ENCODE results near the gene NLRP1.

NLRP1 gene

DNA sequence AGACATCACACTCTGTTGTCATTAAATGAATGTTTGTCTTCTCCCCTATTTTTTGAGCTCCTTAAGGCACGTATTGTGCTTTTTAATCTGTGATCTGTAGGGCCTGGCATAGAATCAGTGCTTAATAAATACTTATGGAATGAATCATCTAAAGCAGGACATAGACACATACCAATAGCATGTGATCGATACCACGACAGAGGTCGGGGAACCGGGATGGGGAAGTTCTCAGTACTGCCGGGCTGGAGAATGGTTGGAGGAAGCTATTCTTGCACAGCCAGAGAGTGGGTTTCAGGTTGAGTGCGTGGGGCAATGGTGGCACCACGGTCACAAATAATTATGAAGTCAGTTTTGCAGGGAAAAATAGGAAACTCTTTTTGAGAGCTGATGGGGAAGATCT lies 26.8 kb downstream of the NLRP1 start:
- DNase-seq (ENCODE audit: low spot score) = no peak

DNA sequence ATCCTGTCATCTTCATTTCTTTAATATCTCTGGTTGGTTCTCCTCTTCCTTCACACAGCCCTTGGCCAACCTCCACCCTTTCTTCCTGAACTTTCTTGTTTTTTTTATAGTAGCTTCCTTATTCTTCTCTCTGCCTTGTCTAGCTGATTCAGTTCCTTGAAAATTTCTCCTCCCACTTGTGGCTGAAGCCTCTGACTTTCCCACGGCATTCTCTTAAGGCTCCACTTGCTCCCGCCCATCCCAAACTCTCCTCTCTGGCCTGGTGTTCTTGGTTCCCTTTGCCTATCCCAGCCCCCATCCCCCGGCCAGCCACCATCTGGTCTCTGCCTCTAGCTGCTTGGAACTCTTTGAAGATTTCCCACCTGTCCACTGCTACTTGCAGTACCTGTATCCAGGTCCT lies 29.1 kb downstream of the NLRP1 start:
- DNase-seq (ENCODE audit: low spot score) = no peak

DNA sequence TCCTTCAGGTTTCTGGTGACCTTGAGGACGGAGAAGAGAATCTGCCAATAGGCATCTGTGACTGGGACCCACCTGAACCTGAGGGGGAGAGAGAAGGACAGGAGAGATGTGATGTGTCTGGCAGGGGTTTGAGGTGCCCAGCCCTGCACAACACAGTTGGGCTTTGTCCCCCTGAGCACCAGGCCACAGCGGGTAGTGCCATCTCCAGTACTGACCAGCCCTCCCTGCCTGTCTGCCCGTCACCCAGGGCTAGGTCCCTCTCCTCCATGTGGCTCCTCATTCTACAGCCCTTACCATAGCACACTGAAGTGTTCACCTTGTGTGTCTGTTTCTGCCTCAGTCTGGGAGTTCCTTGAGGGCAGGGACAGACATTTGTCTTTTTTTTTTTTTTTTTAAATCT lies 30.8 kb downstream of the NLRP1 start:
- no peak for DNase-seq (ENCODE audit: low spot score)

DNA sequence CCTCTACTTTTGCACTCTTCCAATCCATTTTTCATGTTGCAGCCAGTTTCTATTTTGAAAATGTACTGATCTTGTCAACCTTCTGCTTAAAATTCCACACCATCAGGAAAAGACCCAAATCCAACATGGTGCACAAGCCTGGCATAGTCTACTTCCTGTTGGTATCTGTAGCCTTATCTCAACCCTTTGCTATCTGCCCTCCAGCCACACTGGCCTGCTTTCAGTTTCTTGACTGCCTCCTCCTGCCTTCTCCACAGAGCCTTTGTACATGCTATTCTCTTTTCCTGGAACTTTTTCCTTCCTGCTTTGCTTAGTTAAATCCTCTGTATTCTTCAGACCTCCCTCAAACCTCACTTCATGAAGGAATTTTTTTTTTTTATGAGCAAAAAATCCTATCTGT lies 31.5 kb downstream of the NLRP1 start:
- DNase-seq (ENCODE audit: low spot score) = no peak

DNA sequence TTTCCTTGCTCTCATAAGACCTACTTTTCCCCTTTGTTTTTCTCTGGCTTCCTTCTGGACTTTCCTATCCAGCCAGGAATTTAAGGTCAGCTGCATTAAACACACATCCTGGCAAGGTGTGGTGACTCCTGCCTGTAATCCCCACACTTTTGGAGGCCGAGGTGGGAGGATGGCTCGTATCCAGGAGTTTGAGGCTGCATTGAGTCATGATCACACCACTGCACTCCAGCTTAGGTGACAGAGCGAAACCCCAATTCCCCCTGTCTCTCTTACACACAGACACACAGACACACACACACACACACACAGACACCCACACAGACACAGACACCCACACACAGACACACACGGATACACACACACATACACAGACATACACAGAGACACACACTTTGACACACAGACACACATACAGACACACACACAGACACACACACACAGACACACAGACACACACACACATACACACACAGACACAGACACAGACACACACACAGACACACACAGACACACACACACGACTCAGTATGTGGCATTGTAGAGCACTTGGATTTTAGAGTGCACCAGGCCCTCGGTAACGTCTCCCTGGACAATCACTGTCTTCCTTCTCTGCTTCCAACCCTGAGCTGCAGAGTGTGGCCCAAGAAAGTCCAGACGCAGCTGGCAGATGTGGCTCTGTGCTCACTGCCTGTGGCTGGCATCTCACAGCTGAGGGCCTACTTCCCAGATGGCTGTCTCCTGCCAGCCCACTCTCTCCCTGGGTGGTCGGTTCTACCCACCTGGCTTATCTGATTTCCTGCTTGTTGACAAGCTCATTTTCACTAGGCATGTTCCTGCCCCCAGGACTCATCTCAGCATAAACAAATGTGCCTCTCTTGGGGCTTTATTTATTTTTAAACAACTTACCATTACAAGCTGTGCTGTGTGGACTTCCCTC lies 39.0 kb downstream of the NLRP1 start:
- no peak for DNase-seq (ENCODE audit: low spot score)

DNA sequence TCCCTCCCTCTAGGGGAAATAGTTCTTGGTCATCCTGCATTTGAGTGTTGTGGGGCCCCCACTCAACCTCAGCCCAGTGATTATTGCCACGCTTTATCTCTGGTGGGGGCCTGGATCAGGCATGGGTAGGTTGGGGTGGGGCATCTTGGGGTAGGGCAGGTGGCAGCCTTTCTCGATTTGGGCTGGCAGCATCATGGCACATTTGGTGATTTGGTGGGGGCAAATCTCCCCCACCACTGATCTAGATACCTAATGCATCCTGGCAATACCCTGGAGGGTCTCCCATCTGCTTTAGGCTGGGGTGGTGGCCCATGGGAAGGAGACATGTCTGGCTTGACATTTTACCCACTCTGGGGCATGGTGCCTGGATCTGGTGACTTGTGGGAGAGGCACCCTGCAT lies 40.2 kb downstream of the NLRP1 start:
- DNase-seq (ENCODE audit: low spot score) = no peak

DNA sequence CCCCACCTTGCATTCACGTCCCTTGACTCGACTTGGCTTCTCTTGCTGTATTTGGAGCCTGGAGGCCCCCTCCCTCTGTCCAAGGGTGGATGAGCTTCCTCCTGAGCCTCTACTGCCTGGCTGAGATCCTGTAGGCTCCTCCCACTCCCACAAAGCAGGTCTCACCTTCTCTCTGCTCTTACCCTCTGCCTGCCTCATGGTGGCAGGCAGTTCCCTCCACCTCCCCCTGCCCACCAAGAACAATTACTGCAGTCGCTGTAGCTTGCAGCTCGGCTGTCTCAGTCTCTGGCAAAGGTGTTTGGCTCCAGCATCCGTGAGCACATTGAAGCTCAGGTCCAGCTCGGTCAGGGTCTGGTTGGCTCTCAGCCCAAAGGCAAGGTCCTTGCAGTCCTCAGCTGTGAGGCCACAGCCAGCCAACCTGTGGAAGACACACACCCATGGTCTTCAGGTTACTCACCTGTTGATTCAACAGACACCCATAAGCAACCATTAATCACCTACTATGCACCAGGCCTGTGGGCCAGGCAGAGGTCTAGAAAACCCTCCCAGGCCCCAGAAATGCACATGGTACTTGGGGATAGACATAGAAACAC lies 42.6 kb downstream of the NLRP1 start:
- DNase-seq (ENCODE audit: low spot score) = no peak

DNA sequence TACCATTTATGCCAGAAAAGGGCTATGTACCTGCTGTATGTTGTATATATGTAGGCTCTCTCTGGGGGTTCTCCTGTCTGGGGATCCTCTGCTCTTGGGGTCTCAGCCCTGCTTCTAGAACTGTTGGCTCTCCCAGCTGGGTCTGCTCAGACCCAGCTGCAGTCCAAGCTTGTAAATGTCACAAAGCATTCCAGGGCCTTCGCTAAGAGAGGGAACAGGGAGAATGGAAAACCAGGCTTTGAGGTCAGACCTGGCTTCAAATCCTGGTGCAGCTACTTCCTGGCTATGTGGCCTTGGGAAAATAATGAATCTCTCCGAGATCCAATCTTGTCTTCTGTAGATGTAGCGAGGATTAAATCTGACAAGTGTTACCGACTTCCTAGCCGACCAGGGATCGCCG lies 44.0 kb downstream of the NLRP1 start:
- no peak for DNase-seq (ENCODE audit: low spot score)

DNA sequence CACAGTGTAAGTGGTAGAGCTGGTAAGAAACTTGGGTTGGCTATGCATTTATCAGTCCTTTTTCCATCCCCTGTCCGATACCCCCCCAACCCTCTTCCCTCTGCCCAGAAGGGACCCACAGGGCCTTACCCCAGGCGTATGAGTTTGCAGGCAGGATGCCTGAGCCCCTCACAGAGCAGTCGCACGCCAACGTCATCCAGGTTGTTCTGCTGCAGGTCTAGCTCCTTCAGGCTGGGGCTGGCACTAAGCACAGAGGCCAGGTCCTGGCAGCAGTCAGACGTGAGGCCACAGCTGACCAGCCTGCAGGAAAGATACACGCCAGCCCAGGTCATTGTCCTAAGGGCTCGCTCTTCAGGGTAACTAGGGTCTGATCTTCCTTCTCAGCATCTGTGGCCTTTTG lies 45.0 kb downstream of the NLRP1 start:
- DNase-seq (ENCODE audit: low spot score) = no peak

DNA sequence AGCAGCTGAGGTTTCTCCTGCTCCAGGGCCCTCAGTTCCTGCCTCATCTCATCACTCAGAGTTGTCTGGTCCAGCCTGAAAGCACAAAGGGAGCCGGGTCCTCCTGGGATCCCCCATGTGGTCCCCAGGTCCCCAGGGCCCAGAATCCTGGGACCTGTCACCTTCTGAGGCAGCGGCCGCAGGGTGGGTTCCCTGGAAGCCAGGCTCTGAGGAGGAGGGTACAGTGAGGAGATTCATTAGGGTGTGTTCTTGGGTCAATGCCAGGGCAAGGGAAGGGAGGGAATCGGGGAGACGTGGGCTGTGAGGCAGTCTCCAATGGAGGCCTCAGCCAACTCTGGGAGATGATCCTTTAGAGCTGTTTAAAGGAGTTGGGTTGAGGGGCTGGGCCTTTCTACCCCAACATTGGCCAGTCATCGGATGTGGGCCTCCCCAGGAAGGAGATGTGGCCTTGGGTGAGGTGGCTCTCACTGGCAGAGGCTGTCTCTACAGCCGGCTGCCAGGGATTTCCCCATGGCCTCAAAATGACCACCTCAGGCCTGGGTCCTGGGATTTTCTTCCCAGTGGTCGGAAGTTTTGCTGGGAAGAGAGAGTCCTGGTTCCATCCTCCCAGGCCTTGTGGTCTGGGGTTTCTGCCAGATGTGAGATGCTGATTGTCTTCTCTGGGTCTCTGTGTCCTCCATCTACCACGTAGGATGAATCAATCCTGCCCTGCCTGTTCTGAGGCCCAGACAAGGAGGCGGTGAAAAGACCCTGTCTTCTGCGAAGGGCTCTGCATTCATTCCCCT lies 47.3 kb downstream of the NLRP1 start:
- DNase-seq (ENCODE audit: low spot score) = no peak

DNA sequence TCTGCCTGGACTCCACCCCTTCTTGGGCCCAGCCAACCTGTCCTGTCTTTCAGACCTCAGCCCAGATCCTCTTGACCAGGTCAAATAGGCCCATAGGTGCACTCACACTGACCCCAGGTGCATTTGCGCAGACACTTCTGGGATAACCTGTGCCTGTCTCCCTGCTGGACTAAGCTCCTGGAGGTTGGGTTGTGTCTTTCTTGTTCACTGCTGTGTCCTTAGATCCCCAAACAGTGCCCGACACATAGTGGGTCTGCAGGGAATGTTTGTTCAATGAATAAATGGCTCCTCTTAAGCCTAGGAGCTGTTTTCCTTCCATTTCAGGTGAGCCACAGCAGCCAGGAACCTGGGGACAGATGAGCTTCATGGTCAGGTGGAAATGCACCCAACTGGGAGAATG lies 48.9 kb downstream of the NLRP1 start:
- no peak for DNase-seq (ENCODE audit: low spot score)

DNA sequence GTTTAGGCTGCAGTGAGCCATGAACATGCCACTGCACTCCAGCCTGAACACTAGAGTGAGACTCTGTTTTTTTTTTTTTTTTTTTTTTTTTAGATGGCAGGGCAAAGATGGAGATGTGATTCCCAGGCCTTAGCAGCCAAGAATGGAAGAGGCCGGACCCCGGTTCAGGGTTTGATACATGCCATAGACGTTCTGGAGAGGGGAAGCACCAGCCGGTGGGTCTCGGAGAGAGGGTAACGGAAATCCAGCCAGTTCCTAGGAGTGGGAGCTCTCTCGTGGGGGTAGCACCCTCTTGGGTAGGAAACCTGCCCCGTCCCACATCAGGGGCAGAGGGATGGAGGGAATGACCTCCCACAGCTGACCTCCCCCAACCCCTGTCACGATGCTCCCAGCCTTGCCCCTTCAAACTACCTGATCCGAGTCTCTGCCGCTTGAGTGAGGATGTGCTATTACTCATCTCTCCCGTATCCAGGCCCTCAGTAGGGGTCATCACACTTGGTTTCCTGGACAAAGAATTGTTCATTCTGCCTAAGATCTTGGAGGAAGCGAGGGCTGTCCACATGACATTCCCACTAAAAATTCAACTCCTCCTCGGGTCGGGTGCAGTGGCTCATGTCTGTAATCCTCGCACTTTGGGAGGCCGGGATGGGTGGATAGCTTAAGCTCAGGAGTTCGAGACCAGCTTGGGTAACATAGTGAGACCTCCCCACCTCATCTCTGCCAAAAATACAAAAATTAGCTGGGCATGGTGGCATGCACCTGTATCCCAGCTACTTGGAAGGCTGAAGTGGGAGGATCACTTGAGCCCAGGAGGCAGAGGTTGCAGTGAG lies 50.6 kb downstream of the NLRP1 start:
- no peak for DNase-seq (ENCODE audit: low spot score)

DNA sequence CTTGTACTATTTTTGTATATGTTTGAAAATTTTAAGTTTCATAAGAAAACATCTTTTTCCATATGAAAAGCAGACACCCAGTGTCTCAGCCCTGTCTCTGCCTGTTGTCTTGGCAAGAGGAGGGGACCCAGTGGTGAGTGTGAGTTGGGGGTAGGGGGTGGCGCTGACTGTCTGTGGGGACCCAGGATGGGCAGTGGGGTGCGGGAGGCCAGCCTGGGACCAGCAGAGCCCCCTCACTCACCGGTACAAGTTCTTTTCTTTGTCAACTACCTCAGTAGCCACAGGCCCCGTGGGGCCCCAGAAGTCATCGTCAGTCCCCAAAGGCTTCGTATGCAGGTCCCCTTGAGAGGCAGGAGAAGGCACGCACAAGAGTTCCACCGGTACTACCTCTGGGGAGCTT lies 51.7 kb downstream of the NLRP1 start:
- no peak for DNase-seq (ENCODE audit: low spot score)

DNA sequence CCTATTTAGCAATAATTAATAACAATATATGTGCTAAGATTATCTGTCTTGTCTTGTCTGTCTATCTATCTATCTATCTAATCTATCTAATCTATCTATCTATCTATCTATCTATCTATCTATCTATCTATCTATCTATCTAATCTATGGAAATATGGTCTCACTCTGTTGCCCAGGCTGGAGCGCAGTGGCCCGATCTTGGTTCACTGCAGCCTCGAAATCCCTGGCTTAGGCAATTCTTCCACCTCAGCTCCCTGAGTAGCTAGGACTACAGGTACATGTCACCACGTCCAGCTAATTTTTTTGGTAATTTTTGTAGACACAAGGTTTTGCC lies 53.3 kb downstream of the NLRP1 start:
- DNase-seq (ENCODE audit: low spot score) = no peak

DNA sequence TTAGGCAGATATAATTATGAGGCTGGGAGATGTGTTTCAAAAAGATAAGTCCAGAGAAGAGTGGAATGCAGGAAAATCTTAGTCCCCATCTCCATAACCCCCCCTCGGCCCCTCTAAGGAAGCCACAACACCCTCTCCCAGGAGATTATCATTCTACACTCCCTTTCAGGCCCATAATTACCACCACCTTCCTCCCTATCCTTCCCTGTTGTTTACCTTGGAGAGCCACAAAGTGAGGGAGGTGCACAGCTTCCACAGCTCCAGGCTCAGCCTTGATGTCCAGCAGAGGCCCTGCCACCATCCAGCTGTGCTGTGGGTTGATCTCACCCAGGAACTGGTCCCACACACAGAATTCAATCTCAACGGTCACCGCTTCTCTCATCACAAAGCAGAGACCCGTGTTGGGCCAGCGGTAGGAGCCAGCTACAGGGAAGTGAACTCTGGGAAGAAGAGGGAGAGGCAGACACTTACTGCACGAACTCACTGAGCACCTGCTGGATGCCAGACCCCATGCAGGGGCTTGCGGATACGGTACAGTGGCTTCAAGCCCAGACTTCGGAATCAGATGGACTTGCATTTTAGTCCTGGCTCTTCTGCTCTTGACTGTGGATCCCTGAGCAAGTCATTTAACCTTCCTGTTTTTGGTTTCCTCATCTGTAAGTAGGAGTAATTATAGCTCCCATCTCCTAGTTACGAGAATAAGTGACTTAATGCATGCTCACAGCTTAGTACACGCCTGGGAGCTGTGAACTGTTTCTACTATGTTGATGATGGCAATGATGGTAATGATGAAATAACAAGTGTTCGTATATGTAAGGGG lies 53.8 kb downstream of the NLRP1 start:
- no peak for DNase-seq (ENCODE audit: low spot score)

DNA sequence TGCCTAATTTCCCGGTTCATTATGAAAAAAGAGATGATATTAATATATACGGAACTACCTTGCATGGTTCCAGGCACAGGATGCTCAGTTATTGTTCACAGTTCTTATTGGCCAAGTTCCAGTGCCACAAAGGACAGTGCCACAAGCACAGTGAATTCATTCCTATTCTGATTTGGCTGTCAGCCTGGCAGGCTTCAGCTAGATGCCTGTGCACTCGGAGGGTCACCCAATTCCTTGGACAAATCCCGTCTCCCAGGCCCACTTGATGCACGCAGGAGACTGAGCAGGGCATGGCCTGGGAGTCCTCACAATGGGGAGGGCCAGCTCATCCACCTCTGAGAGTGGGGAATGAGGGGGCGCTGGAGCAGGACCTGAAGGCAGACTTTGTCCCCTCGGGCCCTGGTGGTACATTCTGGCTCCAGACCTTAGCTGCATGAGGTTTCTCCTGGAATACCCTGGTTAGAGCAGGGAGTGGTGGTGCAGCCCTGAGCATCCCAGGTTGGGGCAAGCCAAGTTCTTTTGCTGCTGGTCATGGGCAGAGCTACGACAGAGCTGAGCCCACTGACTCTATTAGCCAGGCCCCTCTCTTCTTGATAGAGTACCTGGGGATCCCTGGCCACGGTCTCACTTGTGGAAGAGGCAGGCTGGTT lies 56.6 kb downstream of the NLRP1 start:
- no peak for DNase-seq (ENCODE audit: low spot score)

DNA sequence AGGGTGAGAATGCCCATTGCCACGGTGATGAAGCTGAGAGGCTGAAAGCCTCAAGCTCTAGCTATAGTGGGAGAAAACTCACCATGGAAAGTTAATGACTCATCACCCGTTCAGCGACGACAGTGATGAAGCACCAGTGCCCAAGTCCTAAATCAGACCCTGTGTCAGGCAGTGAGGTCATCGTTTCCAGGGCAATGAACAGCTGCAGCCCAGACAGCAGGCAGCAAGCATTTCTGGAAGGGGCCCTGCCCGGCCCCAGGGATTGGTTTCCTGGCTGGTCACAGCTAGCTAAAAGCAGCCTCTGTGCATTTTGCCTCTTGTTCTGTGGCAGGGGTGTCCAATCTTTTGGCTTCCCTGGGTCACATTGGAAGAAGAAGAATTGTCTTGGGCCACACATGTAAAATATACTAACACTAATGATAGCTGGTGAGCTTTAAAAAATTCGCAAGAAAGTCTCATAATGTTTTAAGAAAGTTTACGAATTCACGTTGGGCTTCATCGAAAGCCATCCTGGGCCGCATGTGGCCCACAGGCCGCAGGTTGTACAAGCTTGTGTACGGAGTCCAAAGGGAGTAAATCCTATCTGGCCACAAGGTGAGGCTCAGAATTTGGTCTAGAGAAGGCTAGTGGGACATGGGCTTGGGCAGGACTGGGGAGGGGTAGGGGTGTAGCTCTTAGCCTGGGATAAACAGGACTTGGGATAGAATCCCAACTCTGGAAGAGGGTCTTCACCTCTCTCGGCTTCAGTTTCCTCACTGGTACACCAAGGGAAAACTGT lies 57.3 kb downstream of the NLRP1 start:
- no peak for DNase-seq (ENCODE audit: low spot score)

DNA sequence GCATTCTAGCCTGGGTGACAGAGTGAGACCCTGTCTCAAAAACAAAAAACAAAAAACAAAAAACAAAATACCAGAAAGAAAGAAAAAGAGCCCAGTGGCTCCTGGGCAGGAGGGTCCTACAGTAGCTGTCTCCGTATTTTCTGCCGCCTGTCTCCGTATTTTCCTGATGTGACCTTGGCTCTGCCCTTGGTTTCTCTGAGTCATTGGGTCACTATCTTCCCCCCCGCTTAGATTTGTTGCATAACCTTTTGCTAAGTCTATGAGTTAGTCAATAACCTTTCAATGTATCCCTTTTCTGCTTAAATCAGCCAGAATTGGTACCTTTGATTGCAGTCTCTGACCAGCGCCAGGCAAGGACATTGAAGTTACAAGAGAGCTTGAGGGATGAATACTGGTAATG lies 61.1 kb downstream of the NLRP1 start:
- DNase-seq (ENCODE audit: low spot score) = no peak

DNA sequence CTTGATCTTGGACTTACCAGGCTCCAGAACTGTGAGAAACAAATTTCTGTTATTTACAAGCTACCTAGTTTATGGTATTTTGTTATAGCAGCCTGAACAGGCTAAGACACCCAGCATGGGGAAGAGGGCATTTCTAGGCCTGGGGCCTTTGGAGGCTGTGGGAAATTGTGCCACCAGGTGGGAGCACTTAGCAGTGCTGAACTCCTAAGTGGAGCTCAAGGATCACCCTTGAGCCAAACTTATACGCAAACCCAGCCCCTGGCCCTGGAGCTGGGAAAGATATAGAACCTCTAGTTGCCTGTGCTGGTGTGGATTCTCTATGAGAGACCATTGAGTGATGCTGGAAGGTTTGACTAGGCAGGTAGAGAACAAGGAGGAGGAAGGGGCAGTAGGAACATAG lies 61.8 kb downstream of the NLRP1 start:
- DNase-seq (ENCODE audit: low spot score) = no peak

All from germinal center (tissue), 1 donor.